ENCODE data around the gene LUZP2. TPM values are rescaled to one million over a fixed set of nuclear protein-coding genes. Genes with fewer than 3 reads are reported as not detected.

LUZP2 gene
- total RNA-seq, 2 donors from 2014 or later = 2.0 to 2.4 TPM

DNA sequence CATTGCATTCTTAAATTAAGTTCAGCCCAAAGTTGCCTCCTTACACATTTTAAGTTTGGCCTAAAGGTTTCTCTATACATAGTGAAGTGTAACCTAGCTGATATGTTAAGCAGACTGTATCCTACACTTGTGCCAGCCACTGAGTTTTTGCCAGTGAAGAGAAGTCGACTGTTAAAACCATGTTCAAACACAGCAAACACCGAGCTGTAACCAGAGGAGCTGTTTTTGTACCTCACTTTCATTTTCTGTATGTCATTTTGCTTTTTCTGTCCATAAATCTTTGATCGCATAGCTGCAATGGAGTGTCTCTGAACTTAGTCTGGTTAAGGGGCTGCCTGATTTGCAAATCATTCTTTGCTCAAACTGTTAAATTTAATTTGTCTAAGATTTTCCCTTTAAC lies 403.7 kb downstream of the LUZP2 start:
- no peak overlapping the region for H3K4me3 ChIP-seq (ENCODE audit: low read length)
- Mint-ChIP-seq H3K27ac (no peak overlapping the region), H3K9me3 (peaks cover 14% of the 10 kb centered on the region), H3K27me3 (ENCODE audit: insufficient read depth) (no peaks in the 10 kb centered on the region), H3K4me1 (no peaks in the 10 kb centered on the region), H3K4me3 (no peak overlapping the region), H3K36me3 (ENCODE audit: low read depth) (no peaks in the 10 kb centered on the region)
- WGBS, 2 experiments (ENCODE audit: insufficient coverage in 1 of 2, insufficient read length in 1 of 2) = 92% methylated on average over 3 of the region's 3 CpGs; no CpG with 5 or more reads in 1 of the 2 experiments
- TF ChIP-seq, protein P1, sequence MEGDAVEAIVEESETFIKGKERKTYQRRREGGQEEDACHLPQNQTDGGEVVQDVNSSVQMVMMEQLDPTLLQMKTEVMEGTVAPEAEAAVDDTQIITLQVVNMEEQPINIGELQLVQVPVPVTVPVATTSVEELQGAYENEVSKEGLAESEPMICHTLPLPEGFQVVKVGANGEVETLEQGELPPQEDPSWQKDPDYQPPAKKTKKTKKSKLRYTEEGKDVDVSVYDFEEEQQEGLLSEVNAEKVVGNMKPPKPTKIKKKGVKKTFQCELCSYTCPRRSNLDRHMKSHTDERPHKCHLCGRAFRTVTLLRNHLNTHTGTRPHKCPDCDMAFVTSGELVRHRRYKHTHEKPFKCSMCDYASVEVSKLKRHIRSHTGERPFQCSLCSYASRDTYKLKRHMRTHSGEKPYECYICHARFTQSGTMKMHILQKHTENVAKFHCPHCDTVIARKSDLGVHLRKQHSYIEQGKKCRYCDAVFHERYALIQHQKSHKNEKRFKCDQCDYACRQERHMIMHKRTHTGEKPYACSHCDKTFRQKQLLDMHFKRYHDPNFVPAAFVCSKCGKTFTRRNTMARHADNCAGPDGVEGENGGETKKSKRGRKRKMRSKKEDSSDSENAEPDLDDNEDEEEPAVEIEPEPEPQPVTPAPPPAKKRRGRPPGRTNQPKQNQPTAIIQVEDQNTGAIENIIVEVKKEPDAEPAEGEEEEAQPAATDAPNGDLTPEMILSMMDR (conservative IDR thresholded peaks at IDR 0.05) = no peak
- H3K9ac ChIP-seq (ENCODE audit: extremely low read depth, low read length, poor library complexity, severe bottlenecking) = no peak overlapping the region
- DNase-seq = no peak
- no peaks in the 10 kb centered on the region for H3K4me1 ChIP-seq (ENCODE audit: control insufficient read depth, insufficient read depth, low read length)
- no peaks in the 10 kb centered on the region for H3K36me3 ChIP-seq (ENCODE audit: control insufficient read depth, insufficient read depth, low read length)
- H3K9me3 ChIP-seq (ENCODE audit: control insufficient read depth, low read length) = peaks cover 6% of the 10 kb centered on the region
- H3K27ac ChIP-seq (ENCODE audit: low read depth, low read length) = no peak overlapping the region
- H3K27me3 ChIP-seq (ENCODE audit: control insufficient read depth, insufficient read depth, low read length, poor library complexity, severe bottlenecking) = no peaks in the 10 kb centered on the region

GRCh38 chr11:24900960-24901549 lies 404.2 kb downstream of the LUZP2 start:
- Mint-ChIP-seq H3K4me3 (no peak overlapping the region), H3K36me3 (ENCODE audit: low read depth) (no peaks in the 10 kb centered on the region), H3K27me3 (ENCODE audit: insufficient read depth) (no peaks in the 10 kb centered on the region), H3K9me3 (peaks cover 12% of the 10 kb centered on the region), H3K4me1 (no peaks in the 10 kb centered on the region), H3K27ac (no peak overlapping the region)
- Histone ChIP-seq H3K9me3 (ENCODE audit: control insufficient read depth, low read length) (peaks cover 6% of the 10 kb centered on the region), H3K27ac (ENCODE audit: low read depth, low read length) (no peak overlapping the region), H3K27me3 (ENCODE audit: control insufficient read depth, insufficient read depth, low read length, poor library complexity, severe bottlenecking) (no peaks in the 10 kb centered on the region), H3K4me1 (ENCODE audit: control insufficient read depth, insufficient read depth, low read length) (no peaks in the 10 kb centered on the region), H3K4me3 (ENCODE audit: low read length) (no peak overlapping the region), H3K36me3 (ENCODE audit: control insufficient read depth, insufficient read depth, low read length) (no peaks in the 10 kb centered on the region), H3K9ac (ENCODE audit: extremely low read depth, low read length, poor library complexity, severe bottlenecking) (no peak overlapping the region)
- TF ChIP-seq, protein P1 (conservative IDR thresholded peaks at IDR 0.05) = no peak
- no peak for DNase-seq
- 100% methylated on average over 1 of the region's 1 CpG; no CpG with 5 or more reads in 1 of the 2 experiments for WGBS, 2 experiments (ENCODE audit: insufficient coverage in 1 of 2, insufficient read length in 1 of 2)

GRCh38 chr11:24903555-24903954 lies 406.7 kb downstream of the LUZP2 start:
- no peak overlapping the region for H3K9ac ChIP-seq (ENCODE audit: extremely low read depth, low read length, poor library complexity, severe bottlenecking)
- WGBS, 2 experiments (ENCODE audit: insufficient coverage in 1 of 2, insufficient read length in 1 of 2) = 83 to 92% methylated on average over 2 of the region's 2 CpGs
- no peak overlapping the region for H3K27ac ChIP-seq (ENCODE audit: low read depth, low read length)
- no peaks in the 10 kb centered on the region for H3K27me3 ChIP-seq (ENCODE audit: control insufficient read depth, insufficient read depth, low read length, poor library complexity, severe bottlenecking)
- no peak overlapping the region for H3K27ac Mint-ChIP-seq
- H3K36me3 ChIP-seq (ENCODE audit: control insufficient read depth, insufficient read depth, low read length) = no peaks in the 10 kb centered on the region
- no peak for DNase-seq
- no peaks in the 10 kb centered on the region for H3K4me1 Mint-ChIP-seq
- H3K4me1 ChIP-seq (ENCODE audit: control insufficient read depth, insufficient read depth, low read length) = no peaks in the 10 kb centered on the region
- no peaks in the 10 kb centered on the region for H3K9me3 ChIP-seq (ENCODE audit: control insufficient read depth, low read length)
- no peaks in the 10 kb centered on the region for H3K27me3 Mint-ChIP-seq (ENCODE audit: insufficient read depth)
- TF ChIP-seq, protein P1 (conservative IDR thresholded peaks at IDR 0.05) = no peak
- no peak overlapping the region for H3K4me3 Mint-ChIP-seq
- H3K9me3 Mint-ChIP-seq = no peaks in the 10 kb centered on the region
- no peaks in the 10 kb centered on the region for H3K36me3 Mint-ChIP-seq (ENCODE audit: low read depth)
- no peak overlapping the region for H3K4me3 ChIP-seq (ENCODE audit: low read length)

Data from endodermal cell (in vitro differentiated cells).